ENCODE results near the gene C10orf120.

DNA sequence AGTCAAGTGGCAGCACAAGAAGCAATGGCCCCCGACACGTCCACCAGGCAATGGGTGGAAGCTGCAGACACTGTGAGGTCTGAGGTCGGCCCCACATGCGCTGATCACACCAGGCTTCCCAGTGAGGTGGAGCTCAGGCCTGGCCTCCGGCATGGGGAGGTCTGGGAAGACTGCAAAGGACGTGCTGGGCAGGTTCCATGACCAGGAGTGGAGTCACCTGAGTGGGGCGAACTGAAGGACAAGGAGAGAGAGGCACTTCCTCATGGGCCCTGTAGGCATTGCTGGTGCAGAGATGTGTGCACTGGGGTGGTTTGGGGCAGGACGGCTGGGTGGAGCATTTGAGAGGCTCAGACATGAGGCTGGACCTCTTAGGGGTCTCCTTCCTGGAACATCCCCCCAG is 35.1 kb downstream of the C10orf120 start:
- TF ChIP-seq, protein P1, sequence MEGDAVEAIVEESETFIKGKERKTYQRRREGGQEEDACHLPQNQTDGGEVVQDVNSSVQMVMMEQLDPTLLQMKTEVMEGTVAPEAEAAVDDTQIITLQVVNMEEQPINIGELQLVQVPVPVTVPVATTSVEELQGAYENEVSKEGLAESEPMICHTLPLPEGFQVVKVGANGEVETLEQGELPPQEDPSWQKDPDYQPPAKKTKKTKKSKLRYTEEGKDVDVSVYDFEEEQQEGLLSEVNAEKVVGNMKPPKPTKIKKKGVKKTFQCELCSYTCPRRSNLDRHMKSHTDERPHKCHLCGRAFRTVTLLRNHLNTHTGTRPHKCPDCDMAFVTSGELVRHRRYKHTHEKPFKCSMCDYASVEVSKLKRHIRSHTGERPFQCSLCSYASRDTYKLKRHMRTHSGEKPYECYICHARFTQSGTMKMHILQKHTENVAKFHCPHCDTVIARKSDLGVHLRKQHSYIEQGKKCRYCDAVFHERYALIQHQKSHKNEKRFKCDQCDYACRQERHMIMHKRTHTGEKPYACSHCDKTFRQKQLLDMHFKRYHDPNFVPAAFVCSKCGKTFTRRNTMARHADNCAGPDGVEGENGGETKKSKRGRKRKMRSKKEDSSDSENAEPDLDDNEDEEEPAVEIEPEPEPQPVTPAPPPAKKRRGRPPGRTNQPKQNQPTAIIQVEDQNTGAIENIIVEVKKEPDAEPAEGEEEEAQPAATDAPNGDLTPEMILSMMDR (IDR thresholded peaks at IDR 0.05; ENCODE audit: low read depth, low read length, poor library complexity, severe bottlenecking) = no peak
- no peak for TF ChIP-seq EZH2phosphoT487 (IDR thresholded peaks at IDR 0.05; ENCODE audit: borderline replicate concordance, low read length)

Data from DOHH2 (cell line).